CD14-positive monocyte (primary cell): ENCODE measurements around the gene CHRNB1. TPM values are rescaled to one million over a fixed set of nuclear protein-coding genes. Genes with fewer than 3 reads are reported as not detected.

Experiments
- DNase-seq, 3 donors: peaks; one replicate each; pipeline ENCODE4 v3.0.0-alpha.2; 2011 to 2022
- H2AFZ ChIP-seq: 2 replicates; pipeline ENCODE4 v1.6.0; 2012; ENCODE audit warnings: mild to moderate bottlenecking, low read depth, low read length, inconsistent platforms; ENCODE audit not compliant: insufficient read depth, poor library complexity, severe bottlenecking
- H3K27ac ChIP-seq, 2 donors: 1 replicate in 1 of 2; 2 replicates in 1 of 2; pipeline ENCODE4 v1.5.1; 2012 to 2013; ENCODE audit warnings: low read length in 2 of 2, control low read depth in 1 of 2, inconsistent platforms in 1 of 2, low read depth in 1 of 2, mild to moderate bottlenecking in 1 of 2
- H3K27me3 ChIP-seq, 2 donors: one replicate each; pipeline versions ENCODE4 v1.6.0 to v1.6.1; 2011 to 2013; ENCODE audit warnings: low read length in 2 of 2; ENCODE audit not compliant: control insufficient read depth in 2 of 2, insufficient read depth in 2 of 2
- H3K36me3 ChIP-seq, 2 donors: replicated peaks in 1 of 2; 1 replicate in 1 of 2; 2 replicates in 1 of 2; pipeline versions ENCODE4 v1.5.1 to v1.6.1; 2012 to 2013; ENCODE audit warnings: low read length in 2 of 2, control low read depth in 1 of 2, inconsistent platforms in 1 of 2, mild to moderate bottlenecking in 1 of 2; ENCODE audit not compliant: insufficient read depth in 2 of 2, control insufficient read depth in 1 of 2
- H3K4me1 ChIP-seq, 2 donors: 1 replicate in 1 of 2; 2 replicates in 1 of 2; pipeline versions ENCODE4 v1.5.1 to v1.6.1; 2012 to 2013; ENCODE audit warnings: low read length in 2 of 2, control low read depth in 1 of 2, inconsistent platforms in 1 of 2, mild to moderate bottlenecking in 1 of 2, moderate library complexity in 1 of 2; ENCODE audit not compliant: insufficient read depth in 2 of 2, control insufficient read depth in 1 of 2
- H3K4me2 ChIP-seq: replicated peaks from 2 replicates; pipeline ENCODE3; 2012; ENCODE audit warnings: low read length, moderate library complexity, mild to moderate bottlenecking; ENCODE audit not compliant: poor library complexity, severe bottlenecking; ENCODE audit errors: extremely low read depth
- H3K4me3 ChIP-seq, 3 experiments: fragments of 200-600 bp in 1 of 3; sonication (generic) in 1 of 3; replicated peaks in 1 of 3; 1 replicate in 2 of 3; 2 replicates in 1 of 3; pipeline ENCODE4 v1.5.1; 2011 to 2013; ENCODE audit warnings: low read length in 3 of 3, mild to moderate bottlenecking in 3 of 3, control low read depth in 2 of 3, low read depth in 2 of 3, inconsistent platforms in 1 of 3, moderate library complexity in 1 of 3
- H3K79me2 ChIP-seq: 2 replicates; pipeline ENCODE4 v1.6.0; 2012; ENCODE audit warnings: mild to moderate bottlenecking, control low read depth, inconsistent platforms, low read length, moderate library complexity; ENCODE audit not compliant: insufficient read depth
- H3K9ac ChIP-seq: 2 replicates; pipeline ENCODE4 v1.6.0; 2017; ENCODE audit warnings: low read length, mild to moderate bottlenecking; ENCODE audit not compliant: insufficient read depth, poor library complexity, severe bottlenecking
- H3K9me3 ChIP-seq, 2 donors: replicated peaks in 1 of 2; 1 replicate in 1 of 2; 2 replicates in 1 of 2; pipeline versions ENCODE4 v1.5.1 to v1.6.1; 2012 to 2013; ENCODE audit warnings: low read length in 2 of 2, control low read depth in 1 of 2; ENCODE audit not compliant: control insufficient read depth in 1 of 2, insufficient read depth in 1 of 2
- H4K20me1 ChIP-seq: 2 replicates; pipeline ENCODE4 v1.6.0; 2012; ENCODE audit warnings: mild to moderate bottlenecking, low read length, control low read depth, moderate library complexity; ENCODE audit not compliant: insufficient read depth
- H3K27ac Mint-ChIP-seq, 7 donors: one replicate each; pipeline ENCODE4 v1.8.0; 2020; ENCODE audit warnings: mild to moderate bottlenecking in 7 of 7, mixed read lengths in 7 of 7, moderate library complexity in 6 of 7, inconsistent platforms in 2 of 7
- H3K27me3 Mint-ChIP-seq, 3 donors: one replicate each; pipeline ENCODE4 v1.8.0; 2021 to 2022; ENCODE audit warnings: low read depth in 3 of 3, mild to moderate bottlenecking in 3 of 3, mixed read lengths in 3 of 3, moderate library complexity in 3 of 3, inconsistent platforms in 1 of 3
- H3K36me3 Mint-ChIP-seq, 2 donors: one replicate each; pipeline ENCODE4 v1.8.0; 2020; ENCODE audit warnings: mixed read lengths in 2 of 2, inconsistent platforms in 1 of 2, mild to moderate bottlenecking in 1 of 2
- H3K4me1 Mint-ChIP-seq: one replicate; pipeline ENCODE4 v1.8.0; 2020; ENCODE audit warnings: mild to moderate bottlenecking, mixed read lengths
- H3K4me3 Mint-ChIP-seq, 2 donors: one replicate each; pipeline ENCODE4 v1.8.0; 2020; ENCODE audit warnings: mild to moderate bottlenecking in 2 of 2, mixed read lengths in 2 of 2, moderate library complexity in 1 of 2
- H3K9me3 Mint-ChIP-seq, 7 donors: one replicate each; pipeline ENCODE4 v1.8.0; 2020 to 2022; ENCODE audit warnings: mixed read lengths in 7 of 7, mild to moderate bottlenecking in 6 of 7, moderate library complexity in 6 of 7, inconsistent platforms in 2 of 7
- CTCF ChIP-seq: fragments of 200-600 bp; IDR thresholded peaks from one replicate; pipeline ENCODE4 v1.8.0; 2022; ENCODE audit warnings: antibody characterized with exemption, mild to moderate bottlenecking
- WGBS: methylation state at CpG from one replicate; pipeline ENCODE4 v1.1.5; 2013; ENCODE audit warnings: missing lambda C conversion rate; ENCODE audit not compliant: insufficient coverage; 5-methylcytosine and 5-hydroxymethylcytosine counted together
- intact Hi-C, 2 donors: fragments of 100-400 bp; cut with micrococcal nuclease; formaldehyde crosslinking; loops; one replicate each; pipeline versions ENCODE4 v1.15.0 to v1.15.1; 2023
- polyA plus RNA-seq, 3 donors: library from polyadenylated mRNA; depleted of rRNA in 1 of 3; unstranded in 2 of 3; stranded (reverse) in 1 of 3; fragments of 300-500 nt in 2 of 3; fragments of >200 nt in 1 of 3; fragmentation: Illumina TruSeq in 2 of 3; gene quantifications; 1 replicate in 2 of 3; 2 replicates in 1 of 3; pipeline ENCODE4 v1.2.3, GENCODE V29; 2012 to 2021

Gene CHRNB1
- polyA plus RNA-seq, 3 donors = 9.3 to 15.7 (median 14.7) TPM

- no peak overlapping the region for H3K27ac ChIP-seq
- H3K9me3 ChIP-seq = no peaks in the 10 kb centered on the region
- H3K4me3 ChIP-seq = no peak overlapping the region
- H3K9me3 Mint-ChIP-seq = no peaks in the 10 kb centered on the region
- no peaks in the 10 kb centered on the region for H3K4me1 ChIP-seq
- H3K36me3 Mint-ChIP-seq = no peaks in the 10 kb centered on the region
- 97% methylated on average over 26 of the region's 33 CpGs for WGBS
- TF ChIP-seq CTCF = no peak
- no peak overlapping the region for H3K4me3 Mint-ChIP-seq
- no peaks in the 10 kb centered on the region for H3K27me3 ChIP-seq
- H3K36me3 ChIP-seq = no peaks in the 10 kb centered on the region
- H2AFZ ChIP-seq = no peak overlapping the region
- intact Hi-C loops = no loop called here
- no peaks in the 10 kb centered on the region for H4K20me1 ChIP-seq
- no peak overlapping the region for H3K9ac ChIP-seq
- no peak overlapping the region for H3K27ac Mint-ChIP-seq
- peaks cover 0 to 5% (median 2%) of the 10 kb centered on the region in 3 donors for H3K27me3 Mint-ChIP-seq
- H3K79me2 ChIP-seq = no peaks in the 10 kb centered on the region
- no peak overlapping the region for H3K4me2 ChIP-seq
- no peak for DNase-seq
- H3K4me1 Mint-ChIP-seq = no peaks in the 10 kb centered on the region
These were observed 18.5 kb upstream of the CHRNB1 start for GRCh38 chr17:7426203-7426863.

- no peak overlapping the region for H3K4me3 Mint-ChIP-seq
- no peaks in the 10 kb centered on the region for H3K4me1 Mint-ChIP-seq
- intact Hi-C loops = no loop called here
- H2AFZ ChIP-seq = no peak overlapping the region
- H3K9me3 Mint-ChIP-seq = no peaks in the 10 kb centered on the region
- WGBS = 95% methylated on average over 21 of the region's 29 CpGs
- H3K36me3 Mint-ChIP-seq = no peaks in the 10 kb centered on the region
- no peaks in the 10 kb centered on the region for H3K27me3 ChIP-seq
- DNase-seq = no peak
- H3K36me3 ChIP-seq = no peaks in the 10 kb centered on the region
- H3K9me3 ChIP-seq = no peaks in the 10 kb centered on the region
- peaks cover 0 to 4% (median 2%) of the 10 kb centered on the region in 3 donors for H3K27me3 Mint-ChIP-seq
- no peak overlapping the region for H3K27ac ChIP-seq
- no peak overlapping the region for H3K9ac ChIP-seq
- H4K20me1 ChIP-seq = no peaks in the 10 kb centered on the region
- no peak overlapping the region for H3K4me2 ChIP-seq
- no peaks in the 10 kb centered on the region for H3K79me2 ChIP-seq
- no peak overlapping the region for H3K4me3 ChIP-seq
- peak overlapping the region in 1 of 7 donors; percentile 71 for H3K27ac Mint-ChIP-seq
- no peak for TF ChIP-seq CTCF
- no peaks in the 10 kb centered on the region for H3K4me1 ChIP-seq
These were observed 17.9 kb upstream of the CHRNB1 start for GRCh38 chr17:7426896-7427489.
